Spleen (tissue), 11 donors: ENCODE results near the gene MAP1A. TPM values are rescaled to one million over a fixed set of nuclear protein-coding genes. Genes with fewer than 3 reads are reported as not detected.

Experiments
- DNase-seq: peaks from one replicate; pipeline ENCODE4 v3.0.0-alpha.2; 2020
- H3K27ac ChIP-seq, 8 donors: fragments of 200-600 bp; sonication (generic) in 7 of 8; 1 replicate in 4 of 8; 2 replicates in 4 of 8; pipeline versions ENCODE4 v1.5.0 to v1.8.0; 2016 to 2021; ENCODE audit warnings: inconsistent platforms in 4 of 8, mild to moderate bottlenecking in 4 of 8, moderate library complexity in 1 of 8
- H3K27me3 ChIP-seq, 7 donors: fragments of 200-600 bp; sonication (generic) in 6 of 7; replicated peaks in 1 of 7; 1 replicate in 4 of 7; 2 replicates in 3 of 7; pipeline versions ENCODE4 v1.5.0 to v1.8.0; 2016 to 2021; ENCODE audit warnings: inconsistent platforms in 3 of 7, mild to moderate bottlenecking in 1 of 7
- H3K36me3 ChIP-seq, 6 donors: fragments of 200-600 bp; sonication (generic) in 5 of 6; 1 replicate in 4 of 6; 2 replicates in 2 of 6; pipeline versions ENCODE4 v1.5.0 to v1.8.0; 2016 to 2021; ENCODE audit warnings: inconsistent platforms in 2 of 6
- H3K4me1 ChIP-seq, 6 donors: fragments of 200-600 bp; sonication (generic) in 5 of 6; 1 replicate in 3 of 6; 2 replicates in 3 of 6; pipeline versions ENCODE4 v1.5.0 to v1.8.0; 2016 to 2021; ENCODE audit warnings: inconsistent platforms in 3 of 6
- H3K4me3 ChIP-seq, 8 donors: fragments of 200-600 bp; sonication (generic) in 7 of 8; 1 replicate in 4 of 8; 2 replicates in 4 of 8; pipeline versions ENCODE4 v1.5.0 to v1.8.0; 2016 to 2021; ENCODE audit warnings: inconsistent platforms in 4 of 8, mild to moderate bottlenecking in 4 of 8, moderate library complexity in 2 of 8
- H3K9me3 ChIP-seq, 8 donors: fragments of 200-600 bp; sonication (generic) in 7 of 8; 1 replicate in 4 of 8; 2 replicates in 4 of 8; pipeline versions ENCODE4 v1.5.0 to v1.8.0; 2016 to 2021; ENCODE audit warnings: inconsistent platforms in 4 of 8
- POLR2A ChIP-seq, 3 donors: fragments of 450-650 bp; IDR thresholded peaks; one replicate each; pipeline ENCODE4 v1.5.1; 2017; ENCODE audit warnings: antibody characterized with exemption in 3 of 3, mild to moderate bottlenecking in 1 of 3
- POLR2AphosphoS5 ChIP-seq, 3 donors: sonication (generic); formaldehyde crosslinking; IDR thresholded peaks; one replicate each; pipeline ENCODE4 v1.5.1; 2017; ENCODE audit warnings: antibody characterized with exemption in 3 of 3
- WGBS, 5 donors: extraction: QIAGEN DNeasy Blood & Tissue Kit in 3 of 5; methylation state at CpG; one replicate each; pipeline versions ENCODE4 v1.1.5 to v1.1.7; 2013 to 2018; 5-methylcytosine and 5-hydroxymethylcytosine counted together
- intact Hi-C: fragments of 100-400 bp; cut with DNase I; formaldehyde crosslinking; loops from one replicate; pipeline ENCODE4 v1.15.0; 2023; ENCODE audit warnings: low total_unique reads
- polyA plus RNA-seq, 3 donors: library from polyadenylated mRNA; stranded (reverse); fragments of 200-250 nt; gene quantifications; one replicate each; pipeline ENCODE4 v1.2.1, GENCODE V29; 2013
- total RNA-seq, 7 donors: library from RNA; depleted of rRNA in 3 of 7; stranded (reverse); fragments of >200 nt in 3 of 7; fragmentation: NEBNext Ultra II Directional in 4 of 7; extraction: Animal tissue kit (Norgen Biotek cat#: 25700) in 4 of 7; gene quantifications; one replicate each; pipeline versions ENCODE4 v1.1.0 to v1.2.1, GENCODE V29; 2016 to 2021
- TF ChIP-seq, protein P1 (sequence below), 11 experiments: fragments of 200-600 bp in 7 of 11; fragments of 450-650 bp in 4 of 11; sonication (generic) in 4 of 11; IDR thresholded peaks in 8 of 11; conservative IDR thresholded peaks in 3 of 11; 1 replicate in 7 of 11; 2 replicates in 4 of 11; pipeline versions ENCODE4 v1.4.0 to v1.8.0; 2016 to 2021; ENCODE audit warnings: antibody characterized with exemption in 11 of 11, inconsistent platforms in 4 of 11, mild to moderate bottlenecking in 1 of 11
- donor health status: healthy with polysubstance abuse.
- donor health status: DM: no; HTN: no; CAD: no; lungs with moderate emphysema.
- donor health status: DM: no; HTN: no; CAD: no.
- donor health status: Bipolar disorder and iron deficiency.
- donor health status: healthy.
- donor health status: DM: no; HTN: no; CAD: no.
- donor health status: DM: yes; HTN: yes; CAD: no.

MAP1A gene
- total and polyA plus RNA-seq, 10 donors: 0.15 to 5.4 (median 2.6) TPM

DNA sequence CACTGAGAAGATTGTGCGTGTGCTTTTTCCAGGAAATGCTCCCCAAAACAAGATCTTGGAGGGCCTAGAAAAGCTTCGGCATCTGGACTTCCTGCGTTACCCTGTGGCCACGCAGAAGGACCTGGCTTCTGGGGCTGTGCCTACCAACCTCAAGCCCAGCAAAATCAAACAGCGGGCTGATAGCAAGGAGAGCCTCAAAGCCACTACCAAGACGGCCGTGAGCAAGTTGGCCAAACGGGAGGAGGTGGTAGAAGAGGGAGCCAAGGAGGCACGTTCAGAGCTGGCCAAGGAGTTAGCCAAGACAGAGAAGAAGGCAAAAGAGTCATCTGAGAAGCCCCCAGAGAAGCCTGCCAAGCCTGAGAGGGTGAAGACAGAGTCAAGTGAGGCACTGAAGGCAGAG is 4.8 kb downstream of the MAP1A start:
- intact Hi-C loops: no loop called here
- DNase-seq: no peak
- peaks cover 0 to 19% (median 13%) of the 10 kb centered on the region in 6 donors for H3K4me1 ChIP-seq
- H3K4me3 ChIP-seq: no peak overlapping the region
- no peaks in the 10 kb centered on the region for H3K9me3 ChIP-seq
- TF ChIP-seq, protein P1, sequence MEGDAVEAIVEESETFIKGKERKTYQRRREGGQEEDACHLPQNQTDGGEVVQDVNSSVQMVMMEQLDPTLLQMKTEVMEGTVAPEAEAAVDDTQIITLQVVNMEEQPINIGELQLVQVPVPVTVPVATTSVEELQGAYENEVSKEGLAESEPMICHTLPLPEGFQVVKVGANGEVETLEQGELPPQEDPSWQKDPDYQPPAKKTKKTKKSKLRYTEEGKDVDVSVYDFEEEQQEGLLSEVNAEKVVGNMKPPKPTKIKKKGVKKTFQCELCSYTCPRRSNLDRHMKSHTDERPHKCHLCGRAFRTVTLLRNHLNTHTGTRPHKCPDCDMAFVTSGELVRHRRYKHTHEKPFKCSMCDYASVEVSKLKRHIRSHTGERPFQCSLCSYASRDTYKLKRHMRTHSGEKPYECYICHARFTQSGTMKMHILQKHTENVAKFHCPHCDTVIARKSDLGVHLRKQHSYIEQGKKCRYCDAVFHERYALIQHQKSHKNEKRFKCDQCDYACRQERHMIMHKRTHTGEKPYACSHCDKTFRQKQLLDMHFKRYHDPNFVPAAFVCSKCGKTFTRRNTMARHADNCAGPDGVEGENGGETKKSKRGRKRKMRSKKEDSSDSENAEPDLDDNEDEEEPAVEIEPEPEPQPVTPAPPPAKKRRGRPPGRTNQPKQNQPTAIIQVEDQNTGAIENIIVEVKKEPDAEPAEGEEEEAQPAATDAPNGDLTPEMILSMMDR (IDR thresholded peaks at IDR 0.05 in 8 of 11, conservative IDR thresholded peaks at IDR 0.05 in 3 of 11): no peak
- no peak for TF ChIP-seq POLR2AphosphoS5 (IDR thresholded peaks at IDR 0.05)
- TF ChIP-seq POLR2A (IDR thresholded peaks at IDR 0.05): no peak
- peaks cover 0 to 19% (median 0%) of the 10 kb centered on the region in 6 donors for H3K36me3 ChIP-seq
- 77 to 87% (median 83%) methylated on average over 9 of the region's 9 CpGs for WGBS, 5 donors
- no peak overlapping the region for H3K27ac ChIP-seq
- H3K27me3 ChIP-seq: peaks cover 0 to 35% (median 12%) of the 10 kb centered on the region in 7 donors

DNA sequence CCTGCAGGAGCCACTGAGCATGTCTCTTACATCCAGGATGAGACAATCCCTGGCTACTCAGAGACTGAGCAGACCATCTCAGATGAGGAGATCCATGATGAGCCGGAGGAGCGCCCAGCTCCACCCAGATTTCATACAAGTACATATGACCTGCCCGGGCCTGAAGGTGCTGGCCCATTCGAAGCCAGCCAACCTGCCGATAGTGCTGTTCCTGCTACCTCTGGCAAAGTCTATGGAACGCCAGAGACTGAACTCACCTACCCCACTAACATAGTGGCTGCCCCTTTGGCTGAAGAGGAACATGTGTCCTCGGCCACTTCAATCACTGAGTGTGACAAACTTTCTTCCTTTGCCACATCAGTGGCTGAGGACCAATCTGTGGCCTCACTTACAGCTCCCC is 6.2 kb downstream of the MAP1A start:
- peaks cover 0 to 6% (median 2%) of the 10 kb centered on the region in 6 donors for H3K4me1 ChIP-seq
- TF ChIP-seq, protein P1 (IDR thresholded peaks at IDR 0.05 in 8 of 11, conservative IDR thresholded peaks at IDR 0.05 in 3 of 11): no peak
- no peak for TF ChIP-seq POLR2A (IDR thresholded peaks at IDR 0.05)
- TF ChIP-seq POLR2AphosphoS5 (IDR thresholded peaks at IDR 0.05): no peak
- DNase-seq: no peak
- WGBS, 5 donors: 86 to 94% (median 92%) methylated on average over 6 to 7 of the region's 7 CpGs
- H3K27ac ChIP-seq: no peak overlapping the region
- H3K27me3 ChIP-seq: peaks cover 0 to 21% (median under 1%) of the 10 kb centered on the region in 7 donors
- peaks cover 0 to 19% (median 0%) of the 10 kb centered on the region in 6 donors for H3K36me3 ChIP-seq
- intact Hi-C loops: no loop called here
- H3K9me3 ChIP-seq: no peaks in the 10 kb centered on the region
- no peak overlapping the region for H3K4me3 ChIP-seq

DNA sequence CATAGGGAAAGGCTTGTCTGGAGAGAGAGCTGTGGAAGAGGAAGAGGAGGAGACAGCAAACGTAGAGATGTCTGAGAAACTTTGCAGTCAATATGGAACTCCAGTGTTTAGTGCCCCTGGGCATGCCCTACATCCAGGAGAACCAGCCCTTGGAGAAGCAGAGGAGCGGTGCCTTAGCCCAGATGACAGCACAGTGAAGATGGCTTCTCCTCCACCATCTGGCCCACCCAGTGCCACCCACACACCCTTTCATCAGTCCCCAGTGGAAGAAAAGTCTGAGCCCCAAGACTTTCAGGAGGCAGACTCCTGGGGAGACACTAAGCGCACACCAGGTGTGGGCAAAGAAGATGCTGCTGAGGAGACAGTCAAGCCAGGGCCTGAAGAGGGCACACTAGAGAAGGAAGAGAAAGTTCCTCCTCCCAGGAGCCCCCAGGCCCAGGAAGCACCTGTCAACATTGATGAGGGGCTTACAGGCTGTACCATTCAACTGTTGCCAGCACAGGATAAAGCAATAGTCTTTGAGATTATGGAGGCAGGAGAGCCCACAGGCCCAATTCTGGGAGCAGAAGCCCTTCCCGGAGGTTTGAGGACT is 6.9 kb downstream of the MAP1A start:
- no peak overlapping the region for H3K27ac ChIP-seq
- 80 to 93% (median 91%) methylated on average over 3 to 4 of the region's 4 CpGs for WGBS, 5 donors

GRCh38 chr15:43525131-43525530 is 7.7 kb downstream of the MAP1A start:
- Histone ChIP-seq H3K4me1 (no peaks in the 10 kb centered on the region), H3K36me3 (peaks cover 0 to 19% (median 0%) of the 10 kb centered on the region in 6 donors), H3K9me3 (no peaks in the 10 kb centered on the region), H3K27me3 (peaks cover 0 to 13% (median 0%) of the 10 kb centered on the region in 7 donors), H3K4me3 (no peak overlapping the region), H3K27ac (no peak overlapping the region)
- no peak for TF ChIP-seq POLR2A (IDR thresholded peaks at IDR 0.05)
- no peak for TF ChIP-seq POLR2AphosphoS5 (IDR thresholded peaks at IDR 0.05)
- WGBS, 5 donors: 70 to 84% (median 80%) methylated on average over 3 to 4 of the region's 4 CpGs
- no peak for DNase-seq
- intact Hi-C loops: no loop called here

More for the DNA sequence above, 6.9 kb downstream of the MAP1A start:
- Histone ChIP-seq H3K36me3 (peaks cover 0 to 19% (median 0%) of the 10 kb centered on the region in 6 donors), H3K4me3 (no peak overlapping the region), H3K27me3 (peaks cover 0 to 14% (median 0%) of the 10 kb centered on the region in 7 donors), H3K4me1 (no peaks in the 10 kb centered on the region), H3K9me3 (no peaks in the 10 kb centered on the region)
- DNase-seq: no peak
- intact Hi-C loops: no loop called here
- TF ChIP-seq, protein P1 (IDR thresholded peaks at IDR 0.05 in 8 of 11, conservative IDR thresholded peaks at IDR 0.05 in 3 of 11): no peak
- no peak for TF ChIP-seq POLR2AphosphoS5 (IDR thresholded peaks at IDR 0.05)
- TF ChIP-seq POLR2A (IDR thresholded peaks at IDR 0.05): no peak
